WTC11 (cell line): ENCODE measurements around the gene ADAMTS10. TPM values are rescaled to one million over a fixed set of nuclear protein-coding genes. Genes with fewer than 3 reads are reported as not detected.

Experiments
- ATAC-seq: fragments of 200-7000 bp; cut with Tn5 transposase; 2 replicates; pipeline ENCODE4 v1.10.0; 2021; ENCODE audit warnings: mild to moderate bottlenecking, moderate library complexity
- CTCF ChIA-PET: fragments of 300-600 bp; sonication (Branson Sonifier 250); formaldehyde crosslinking; loops from one replicate; lab custom pipeline; 2021; ENCODE audit warnings: antibody characterized with exemption; lab: Charles Lee
- POLR2A ChIA-PET: fragments of 350-600 bp; sonication (Branson Sonifier 250); formaldehyde crosslinking; loops from one replicate; lab custom pipeline; 2021; ENCODE audit warnings: antibody characterized with exemption; lab: Charles Lee
- DNase-seq: peaks from one replicate; pipeline ENCODE4 v3.0.0; 2021; ENCODE audit warnings: low spot score
- H3K27ac Mint-ChIP-seq: 2 replicates; pipeline ENCODE4 v1.8.0; 2021; ENCODE audit warnings: mixed read lengths
- H3K27me3 Mint-ChIP-seq: 2 replicates; pipeline ENCODE4 v1.8.0; 2021; ENCODE audit warnings: low read depth, mild to moderate bottlenecking, moderate library complexity, mixed read lengths
- H3K36me3 Mint-ChIP-seq: 2 replicates; pipeline ENCODE4 v1.8.0; 2021; ENCODE audit warnings: mixed read lengths
- H3K4me1 Mint-ChIP-seq: 2 replicates; pipeline ENCODE4 v1.8.0; 2022; ENCODE audit warnings: mixed read lengths
- H3K4me3 Mint-ChIP-seq: 2 replicates; pipeline ENCODE4 v1.8.0; 2021; ENCODE audit warnings: mild to moderate bottlenecking, moderate library complexity, mixed read lengths
- H3K9me3 Mint-ChIP-seq: 2 replicates; pipeline ENCODE4 v1.8.0; 2021; ENCODE audit warnings: mixed read lengths
- CREB1 ChIP-seq: sonication (generic); formaldehyde crosslinking; IDR thresholded peaks from 2 replicates; pipeline ENCODE4 v1.8.0; 2023; ENCODE audit warnings: mild to moderate bottlenecking, missing genetic modification reagents
- E2F4 ChIP-seq: sonication (generic); formaldehyde crosslinking; IDR thresholded peaks from 2 replicates; pipeline ENCODE4 v1.8.1; 2022; ENCODE audit warnings: low read depth, mild to moderate bottlenecking, moderate library complexity, missing genetic modification reagents, borderline replicate concordance
- ESRRA ChIP-seq: sonication (generic); formaldehyde crosslinking; IDR thresholded peaks from 2 replicates; pipeline ENCODE4 v1.8.1; 2022; ENCODE audit warnings: mild to moderate bottlenecking, missing genetic modification reagents, borderline replicate concordance
- FOXJ3 ChIP-seq: sonication (generic); formaldehyde crosslinking; IDR thresholded peaks from 2 replicates; pipeline ENCODE4 v1.9.0; 2021; ENCODE audit warnings: missing genetic modification reagents, mild to moderate bottlenecking, borderline replicate concordance
- MYBL2 ChIP-seq: sonication (generic); formaldehyde crosslinking; IDR thresholded peaks from 2 replicates; pipeline ENCODE4 v1.8.1; 2023; ENCODE audit warnings: mild to moderate bottlenecking, moderate library complexity, missing genetic modification reagents
- NFATC4 ChIP-seq: fragments of 250-450 bp; sonication (Bioruptor Pico); IDR thresholded peaks from 2 replicates; pipeline ENCODE4 v1.9.0; 2021; ENCODE audit warnings: mild to moderate bottlenecking
- NFE2L1 ChIP-seq: sonication (generic); formaldehyde crosslinking; IDR thresholded peaks from 2 replicates; pipeline ENCODE4 v1.8.1; 2023; ENCODE audit warnings: missing genetic modification reagents
- NR1H2 ChIP-seq: sonication (generic); formaldehyde crosslinking; IDR thresholded peaks from 2 replicates; pipeline ENCODE4 v1.9.0; 2021; ENCODE audit warnings: mild to moderate bottlenecking, moderate library complexity, missing genetic modification reagents
- PRRX2 ChIP-seq: fragments of 250-450 bp; sonication (Bioruptor Pico); IDR thresholded peaks from 2 replicates; pipeline ENCODE4 v1.8.0; 2021; ENCODE audit warnings: mild to moderate bottlenecking
- SP1 ChIP-seq: sonication (generic); formaldehyde crosslinking; conservative IDR thresholded peaks from 2 replicates; pipeline ENCODE4 v1.8.1; 2022; ENCODE audit warnings: missing genetic modification reagents
- ZNF263 ChIP-seq: sonication (generic); formaldehyde crosslinking; IDR thresholded peaks from 2 replicates; pipeline ENCODE4 v1.8.1; 2022; ENCODE audit warnings: low read depth, mild to moderate bottlenecking, moderate library complexity, missing genetic modification reagents
- ZNF396 ChIP-seq: fragments of 250-450 bp; sonication (Bioruptor Pico); IDR thresholded peaks from 2 replicates; pipeline ENCODE4 v1.8.0; 2021; ENCODE audit warnings: mild to moderate bottlenecking, moderate library complexity, borderline replicate concordance
- ZNF423 ChIP-seq: fragments of 250-450 bp; sonication (Bioruptor Pico); IDR thresholded peaks from 2 replicates; pipeline ENCODE4 v2.1.2; 2022; ENCODE audit warnings: mild to moderate bottlenecking, moderate library complexity
- total RNA-seq: library from RNA; stranded (reverse); gene quantifications from 3 replicates; pipeline ENCODE4 v1.2.3, GENCODE V29; 2021
- TF ChIP-seq, protein P1 (sequence below): sonication (generic); formaldehyde crosslinking; conservative IDR thresholded peaks from 2 replicates; pipeline ENCODE4 v1.8.1; 2023; ENCODE audit warnings: mild to moderate bottlenecking, low read depth, missing genetic modification reagents, moderate library complexity
- TF ChIP-seq, protein P2 (sequence below): sonication (generic); formaldehyde crosslinking; IDR thresholded peaks from 2 replicates; pipeline ENCODE4 v1.8.0; 2022; ENCODE audit warnings: missing genetic modification reagents
- TF ChIP-seq, protein P3 (sequence below): sonication (generic); formaldehyde crosslinking; IDR thresholded peaks from 2 replicates; pipeline ENCODE4 v1.8.1; 2023; ENCODE audit warnings: mild to moderate bottlenecking, missing genetic modification reagents, moderate library complexity
- TF ChIP-seq, protein P4 (sequence below): fragments of 250-450 bp; sonication (Bioruptor Pico); conservative IDR thresholded peaks from 2 replicates; pipeline ENCODE4 v1.9.0; 2021; ENCODE audit warnings: mild to moderate bottlenecking
- TF ChIP-seq, protein P5 (sequence below): fragments of 250-450 bp; sonication (Bioruptor Pico); IDR thresholded peaks from 2 replicates; pipeline ENCODE4 v2.1.2; 2022; ENCODE audit warnings: mild to moderate bottlenecking, moderate library complexity
- TF ChIP-seq, protein P6 (sequence below): fragments of 250-450 bp; sonication (Bioruptor Pico); IDR thresholded peaks from 2 replicates; pipeline ENCODE4 v1.9.0; 2021; ENCODE audit warnings: mild to moderate bottlenecking, borderline replicate concordance
- TF ChIP-seq, protein P7 (sequence below): fragments of 250-450 bp; sonication (Bioruptor Pico); IDR thresholded peaks from 2 replicates; pipeline ENCODE4 v1.9.0; 2021; ENCODE audit warnings: mild to moderate bottlenecking

Gene ADAMTS10
- total RNA-seq, 1 experiment from 2014 or later: 16.0 TPM

- no peak overlapping the region for H3K27ac Mint-ChIP-seq
- ChIA-PET CTCF (interaction anchor here (0.6 kb wide), 1 partner anchor 28 kb away, joined by 5 read pairs; no protein-coding TSS in a partner anchor), POLR2A (no interaction called here)
- DNase-seq (peak; percentile 52), ATAC-seq (peak; percentile 91)
- peaks cover 4% of the 10 kb centered on the region for H3K36me3 Mint-ChIP-seq
- H3K4me1 Mint-ChIP-seq: peaks cover 4% of the 10 kb centered on the region; the same call in 1 of the 2 replicates
- no peak overlapping the region for H3K4me3 Mint-ChIP-seq
- peaks cover 3% of the 10 kb centered on the region; the same call in 1 of the 2 replicates for H3K9me3 Mint-ChIP-seq
- H3K27me3 Mint-ChIP-seq: peaks cover 4% of the 10 kb centered on the region; the same call in 1 of the 2 replicates
- TF ChIP-seq ZNF263 (CRISPR knock-in tag): no peak
- TF ChIP-seq, protein P1, sequence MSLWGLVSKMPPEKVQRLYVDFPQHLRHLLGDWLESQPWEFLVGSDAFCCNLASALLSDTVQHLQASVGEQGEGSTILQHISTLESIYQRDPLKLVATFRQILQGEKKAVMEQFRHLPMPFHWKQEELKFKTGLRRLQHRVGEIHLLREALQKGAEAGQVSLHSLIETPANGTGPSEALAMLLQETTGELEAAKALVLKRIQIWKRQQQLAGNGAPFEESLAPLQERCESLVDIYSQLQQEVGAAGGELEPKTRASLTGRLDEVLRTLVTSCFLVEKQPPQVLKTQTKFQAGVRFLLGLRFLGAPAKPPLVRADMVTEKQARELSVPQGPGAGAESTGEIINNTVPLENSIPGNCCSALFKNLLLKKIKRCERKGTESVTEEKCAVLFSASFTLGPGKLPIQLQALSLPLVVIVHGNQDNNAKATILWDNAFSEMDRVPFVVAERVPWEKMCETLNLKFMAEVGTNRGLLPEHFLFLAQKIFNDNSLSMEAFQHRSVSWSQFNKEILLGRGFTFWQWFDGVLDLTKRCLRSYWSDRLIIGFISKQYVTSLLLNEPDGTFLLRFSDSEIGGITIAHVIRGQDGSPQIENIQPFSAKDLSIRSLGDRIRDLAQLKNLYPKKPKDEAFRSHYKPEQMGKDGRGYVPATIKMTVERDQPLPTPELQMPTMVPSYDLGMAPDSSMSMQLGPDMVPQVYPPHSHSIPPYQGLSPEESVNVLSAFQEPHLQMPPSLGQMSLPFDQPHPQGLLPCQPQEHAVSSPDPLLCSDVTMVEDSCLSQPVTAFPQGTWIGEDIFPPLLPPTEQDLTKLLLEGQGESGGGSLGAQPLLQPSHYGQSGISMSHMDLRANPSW (CRISPR knock-in tag): no peak
- no peak for TF ChIP-seq FOXJ3 (CRISPR knock-in tag)
- no peak for TF ChIP-seq ESRRA (CRISPR knock-in tag)
- TF ChIP-seq, protein P2, sequence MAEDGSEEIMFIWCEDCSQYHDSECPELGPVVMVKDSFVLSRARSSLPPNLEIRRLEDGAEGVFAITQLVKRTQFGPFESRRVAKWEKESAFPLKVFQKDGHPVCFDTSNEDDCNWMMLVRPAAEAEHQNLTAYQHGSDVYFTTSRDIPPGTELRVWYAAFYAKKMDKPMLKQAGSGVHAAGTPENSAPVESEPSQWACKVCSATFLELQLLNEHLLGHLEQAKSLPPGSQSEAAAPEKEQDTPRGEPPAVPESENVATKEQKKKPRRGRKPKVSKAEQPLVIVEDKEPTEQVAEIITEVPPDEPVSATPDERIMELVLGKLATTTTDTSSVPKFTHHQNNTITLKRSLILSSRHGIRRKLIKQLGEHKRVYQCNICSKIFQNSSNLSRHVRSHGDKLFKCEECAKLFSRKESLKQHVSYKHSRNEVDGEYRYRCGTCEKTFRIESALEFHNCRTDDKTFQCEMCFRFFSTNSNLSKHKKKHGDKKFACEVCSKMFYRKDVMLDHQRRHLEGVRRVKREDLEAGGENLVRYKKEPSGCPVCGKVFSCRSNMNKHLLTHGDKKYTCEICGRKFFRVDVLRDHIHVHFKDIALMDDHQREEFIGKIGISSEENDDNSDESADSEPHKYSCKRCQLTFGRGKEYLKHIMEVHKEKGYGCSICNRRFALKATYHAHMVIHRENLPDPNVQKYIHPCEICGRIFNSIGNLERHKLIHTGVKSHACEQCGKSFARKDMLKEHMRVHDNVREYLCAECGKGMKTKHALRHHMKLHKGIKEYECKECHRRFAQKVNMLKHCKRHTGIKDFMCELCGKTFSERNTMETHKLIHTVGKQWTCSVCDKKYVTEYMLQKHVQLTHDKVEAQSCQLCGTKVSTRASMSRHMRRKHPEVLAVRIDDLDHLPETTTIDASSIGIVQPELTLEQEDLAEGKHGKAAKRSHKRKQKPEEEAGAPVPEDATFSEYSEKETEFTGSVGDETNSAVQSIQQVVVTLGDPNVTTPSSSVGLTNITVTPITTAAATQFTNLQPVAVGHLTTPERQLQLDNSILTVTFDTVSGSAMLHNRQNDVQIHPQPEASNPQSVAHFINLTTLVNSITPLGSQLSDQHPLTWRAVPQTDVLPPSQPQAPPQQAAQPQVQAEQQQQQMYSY: no peak
- TF ChIP-seq, protein P3, sequence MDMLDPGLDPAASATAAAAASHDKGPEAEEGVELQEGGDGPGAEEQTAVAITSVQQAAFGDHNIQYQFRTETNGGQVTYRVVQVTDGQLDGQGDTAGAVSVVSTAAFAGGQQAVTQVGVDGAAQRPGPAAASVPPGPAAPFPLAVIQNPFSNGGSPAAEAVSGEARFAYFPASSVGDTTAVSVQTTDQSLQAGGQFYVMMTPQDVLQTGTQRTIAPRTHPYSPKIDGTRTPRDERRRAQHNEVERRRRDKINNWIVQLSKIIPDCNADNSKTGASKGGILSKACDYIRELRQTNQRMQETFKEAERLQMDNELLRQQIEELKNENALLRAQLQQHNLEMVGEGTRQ (CRISPR knock-in tag): no peak
- TF ChIP-seq ZNF396 (CRISPR knock-in tag): no peak
- TF ChIP-seq E2F4 (CRISPR knock-in tag): no peak
- no peak for TF ChIP-seq MYBL2
- TF ChIP-seq, protein P4, sequence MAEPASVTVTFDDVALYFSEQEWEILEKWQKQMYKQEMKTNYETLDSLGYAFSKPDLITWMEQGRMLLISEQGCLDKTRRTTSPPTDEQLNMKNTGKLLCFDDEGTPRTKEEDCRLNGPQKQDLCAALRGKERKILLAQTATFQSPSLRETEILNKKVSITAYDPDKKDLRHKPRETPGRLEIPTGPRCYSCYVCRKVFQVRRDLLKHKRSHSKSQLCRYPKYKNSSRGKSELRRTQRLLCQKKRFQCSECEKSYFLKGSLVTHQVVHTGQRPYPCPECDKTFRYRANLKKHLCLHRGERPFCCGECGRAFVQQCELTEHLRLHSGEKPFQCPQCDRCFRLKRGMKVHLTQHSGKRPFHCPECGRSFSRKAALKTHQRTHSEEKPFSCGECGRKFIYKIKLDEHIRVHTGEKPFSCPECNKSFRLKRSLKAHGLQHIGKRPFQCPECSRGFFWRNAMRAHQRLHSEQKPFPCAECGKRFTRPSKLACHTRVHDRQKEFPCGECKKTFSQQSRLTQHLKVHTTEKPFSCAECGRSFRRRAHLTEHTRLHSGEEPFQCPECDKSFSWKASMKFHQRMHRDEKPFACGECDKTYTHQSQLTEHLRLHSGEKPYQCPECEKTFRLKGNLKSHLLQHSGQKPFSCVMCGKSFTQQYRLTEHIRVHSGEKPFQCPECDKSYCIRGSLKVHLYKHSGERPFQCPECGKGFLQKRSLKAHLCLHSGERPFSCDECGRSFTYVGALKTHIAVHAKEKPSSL (CRISPR knock-in tag): 0 out of 2 replicates have a peak, but pooled peaks have one; percentile 41
- 0 out of 2 replicates have a peak, but pooled peaks have one; percentile 33 for TF ChIP-seq NFATC4 (CRISPR knock-in tag)
- TF ChIP-seq, protein P5, sequence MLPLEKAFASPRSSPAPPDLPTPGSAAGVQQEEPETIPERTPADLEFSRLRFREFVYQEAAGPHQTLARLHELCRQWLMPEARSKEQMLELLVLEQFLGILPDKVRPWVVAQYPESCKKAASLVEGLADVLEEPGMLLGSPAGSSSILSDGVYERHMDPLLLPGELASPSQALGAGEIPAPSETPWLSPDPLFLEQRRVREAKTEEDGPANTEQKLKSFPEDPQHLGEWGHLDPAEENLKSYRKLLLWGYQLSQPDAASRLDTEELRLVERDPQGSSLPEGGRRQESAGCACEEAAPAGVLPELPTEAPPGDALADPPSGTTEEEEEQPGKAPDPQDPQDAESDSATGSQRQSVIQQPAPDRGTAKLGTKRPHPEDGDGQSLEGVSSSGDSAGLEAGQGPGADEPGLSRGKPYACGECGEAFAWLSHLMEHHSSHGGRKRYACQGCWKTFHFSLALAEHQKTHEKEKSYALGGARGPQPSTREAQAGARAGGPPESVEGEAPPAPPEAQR (CRISPR knock-in tag): peak; percentile 71; the same call in 1 of the 2 replicates
- TF ChIP-seq ZNF423: peak; percentile 60; the same call in 1 of the 2 replicates
- no peak for TF ChIP-seq PRRX2 (CRISPR knock-in tag)
- no peak for TF ChIP-seq NR1H2 (CRISPR knock-in tag)
- TF ChIP-seq NFE2L1 (CRISPR knock-in tag): no peak
- TF ChIP-seq SP1 (CRISPR knock-in tag): 0 out of 2 replicates have a peak, but pooled peaks have one; percentile 43
- TF ChIP-seq, protein P6, sequence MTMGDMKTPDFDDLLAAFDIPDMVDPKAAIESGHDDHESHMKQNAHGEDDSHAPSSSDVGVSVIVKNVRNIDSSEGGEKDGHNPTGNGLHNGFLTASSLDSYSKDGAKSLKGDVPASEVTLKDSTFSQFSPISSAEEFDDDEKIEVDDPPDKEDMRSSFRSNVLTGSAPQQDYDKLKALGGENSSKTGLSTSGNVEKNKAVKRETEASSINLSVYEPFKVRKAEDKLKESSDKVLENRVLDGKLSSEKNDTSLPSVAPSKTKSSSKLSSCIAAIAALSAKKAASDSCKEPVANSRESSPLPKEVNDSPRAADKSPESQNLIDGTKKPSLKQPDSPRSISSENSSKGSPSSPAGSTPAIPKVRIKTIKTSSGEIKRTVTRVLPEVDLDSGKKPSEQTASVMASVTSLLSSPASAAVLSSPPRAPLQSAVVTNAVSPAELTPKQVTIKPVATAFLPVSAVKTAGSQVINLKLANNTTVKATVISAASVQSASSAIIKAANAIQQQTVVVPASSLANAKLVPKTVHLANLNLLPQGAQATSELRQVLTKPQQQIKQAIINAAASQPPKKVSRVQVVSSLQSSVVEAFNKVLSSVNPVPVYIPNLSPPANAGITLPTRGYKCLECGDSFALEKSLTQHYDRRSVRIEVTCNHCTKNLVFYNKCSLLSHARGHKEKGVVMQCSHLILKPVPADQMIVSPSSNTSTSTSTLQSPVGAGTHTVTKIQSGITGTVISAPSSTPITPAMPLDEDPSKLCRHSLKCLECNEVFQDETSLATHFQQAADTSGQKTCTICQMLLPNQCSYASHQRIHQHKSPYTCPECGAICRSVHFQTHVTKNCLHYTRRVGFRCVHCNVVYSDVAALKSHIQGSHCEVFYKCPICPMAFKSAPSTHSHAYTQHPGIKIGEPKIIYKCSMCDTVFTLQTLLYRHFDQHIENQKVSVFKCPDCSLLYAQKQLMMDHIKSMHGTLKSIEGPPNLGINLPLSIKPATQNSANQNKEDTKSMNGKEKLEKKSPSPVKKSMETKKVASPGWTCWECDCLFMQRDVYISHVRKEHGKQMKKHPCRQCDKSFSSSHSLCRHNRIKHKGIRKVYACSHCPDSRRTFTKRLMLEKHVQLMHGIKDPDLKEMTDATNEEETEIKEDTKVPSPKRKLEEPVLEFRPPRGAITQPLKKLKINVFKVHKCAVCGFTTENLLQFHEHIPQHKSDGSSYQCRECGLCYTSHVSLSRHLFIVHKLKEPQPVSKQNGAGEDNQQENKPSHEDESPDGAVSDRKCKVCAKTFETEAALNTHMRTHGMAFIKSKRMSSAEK (CRISPR knock-in tag): peak; percentile 61; the same call in 1 of the 2 replicates
- TF ChIP-seq CREB1 (CRISPR knock-in tag): no peak
- TF ChIP-seq, protein P7, sequence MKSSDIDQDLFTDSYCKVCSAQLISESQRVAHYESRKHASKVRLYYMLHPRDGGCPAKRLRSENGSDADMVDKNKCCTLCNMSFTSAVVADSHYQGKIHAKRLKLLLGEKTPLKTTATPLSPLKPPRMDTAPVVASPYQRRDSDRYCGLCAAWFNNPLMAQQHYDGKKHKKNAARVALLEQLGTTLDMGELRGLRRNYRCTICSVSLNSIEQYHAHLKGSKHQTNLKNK (CRISPR knock-in tag): no peak
Observed at GRCh38 chr19:8552810-8553209, 57.7 kb downstream of the ADAMTS10 start.
